Astrocyte (in vitro differentiated cells and primary cell): ENCODE results near the gene ARHGDIA. TPM values are rescaled to one million over a fixed set of nuclear protein-coding genes. Genes with fewer than 3 reads are reported as not detected.

Experiments used
- DNase-seq: peaks from one replicate; pipeline ENCODE4 v3.0.0-alpha.2; 2010; ENCODE audit warnings: low read depth
- FAIRE-seq: peaks from 2 replicates; lab custom pipeline; 2011; peaks lifted over from hg19 to GRCh38; lab: Jason Lieb, UNC
- H2AFZ ChIP-seq: 2 replicates; pipeline ENCODE4 v1.6.0; 2012; ENCODE audit warnings: low read depth, low read length, inconsistent platforms
- H3K27ac ChIP-seq: 2 replicates; pipeline ENCODE4 v1.5.1; 2011; ENCODE audit warnings: low read depth, low read length, inconsistent platforms
- H3K27me3 ChIP-seq: 2 replicates; pipeline ENCODE4 v1.6.0; 2011; ENCODE audit warnings: low read length, inconsistent platforms; ENCODE audit not compliant: insufficient read depth
- H3K36me3 ChIP-seq: 2 replicates; pipeline ENCODE4 v1.5.1; 2011; ENCODE audit warnings: low read length, inconsistent platforms; ENCODE audit not compliant: insufficient read depth
- H3K4me1 ChIP-seq: 2 replicates; pipeline ENCODE4 v1.5.1; 2011; ENCODE audit warnings: low read length, inconsistent platforms; ENCODE audit not compliant: insufficient read depth
- H3K4me2 ChIP-seq: 2 replicates; pipeline ENCODE4 v1.6.0; 2012; ENCODE audit warnings: low read length, inconsistent platforms
- H3K4me3 ChIP-seq: 2 replicates; pipeline ENCODE4 v1.5.1; 2011; ENCODE audit warnings: low read depth, mild to moderate bottlenecking, low read length, inconsistent platforms; ENCODE audit not compliant: insufficient read depth
- H3K79me2 ChIP-seq: 2 replicates; pipeline ENCODE4 v1.6.0; 2012; ENCODE audit warnings: mild to moderate bottlenecking, low read length, inconsistent platforms; ENCODE audit not compliant: insufficient read depth
- H3K9ac ChIP-seq: 2 replicates; pipeline ENCODE4 v1.6.0; 2012; ENCODE audit warnings: mild to moderate bottlenecking, low read length, inconsistent platforms
- H3K9me3 ChIP-seq: 2 replicates; pipeline ENCODE4 v1.5.1; 2012; ENCODE audit warnings: low read depth, mild to moderate bottlenecking, low read length, inconsistent platforms; ENCODE audit not compliant: insufficient read depth
- H4K20me1 ChIP-seq: 2 replicates; pipeline ENCODE4 v1.6.0; 2012; ENCODE audit warnings: low read length, inconsistent platforms; ENCODE audit not compliant: insufficient read depth
- H3K27ac Mint-ChIP-seq: one replicate; pipeline ENCODE4 v1.8.0; 2021; ENCODE audit warnings: mild to moderate bottlenecking, mixed read lengths; ENCODE audit not compliant: unreplicated experiment
- H3K27me3 Mint-ChIP-seq: one replicate; pipeline ENCODE4 v1.8.0; 2021; ENCODE audit warnings: low read depth, mixed read lengths; ENCODE audit not compliant: unreplicated experiment
- H3K36me3 Mint-ChIP-seq: one replicate; pipeline ENCODE4 v1.8.0; 2021; ENCODE audit warnings: low read depth, mixed read lengths; ENCODE audit not compliant: unreplicated experiment
- H3K4me1 Mint-ChIP-seq: one replicate; pipeline ENCODE4 v1.8.0; 2021; ENCODE audit warnings: low read depth, mixed read lengths; ENCODE audit not compliant: unreplicated experiment
- H3K4me3 Mint-ChIP-seq: one replicate; pipeline ENCODE4 v1.8.0; 2021; ENCODE audit warnings: mild to moderate bottlenecking, moderate library complexity, mixed read lengths; ENCODE audit not compliant: unreplicated experiment
- H3K9me3 Mint-ChIP-seq: one replicate; pipeline ENCODE4 v1.8.0; 2021; ENCODE audit warnings: mild to moderate bottlenecking, mixed read lengths; ENCODE audit not compliant: unreplicated experiment
- CTCF ChIP-seq: IDR thresholded peaks from 2 replicates; pipeline ENCODE4 v1.5.1; 2011; ENCODE audit warnings: low read depth, mild to moderate bottlenecking, inconsistent platforms, low read length, moderate library complexity; ENCODE audit not compliant: insufficient read depth
- EZH2 ChIP-seq: IDR thresholded peaks from 2 replicates; pipeline ENCODE4 v1.6.1; 2012; ENCODE audit warnings: mild to moderate bottlenecking, low read length, inconsistent platforms; ENCODE audit not compliant: insufficient read depth
- total RNA-seq: library from RNA; stranded (reverse); gene quantifications from 2 replicates; pipeline ENCODE4 v1.2.1, GENCODE V29; 2021

ARHGDIA gene
- total RNA-seq, 1 donor from 2014 or later: 352 TPM

GRCh38 chr17:81911277-81911961 lies 40.3 kb upstream of the ARHGDIA start, which contains the start of gene PCYT2:
PCYT2 (minus strand) TSS chr17:81911399; CDS start chr17:81911355, 44 bp downstream.
- H3K79me2 ChIP-seq: peaks cover 20% of the 10 kb centered on the region
- no peaks in the 10 kb centered on the region for H3K27me3 Mint-ChIP-seq
- H3K4me3 Mint-ChIP-seq: peak within 1 kb of the TSS; percentile 90
- H3K27ac ChIP-seq: no peak within 1 kb of the TSS
- no peaks in the 10 kb centered on the region for H3K27me3 ChIP-seq
- H3K4me3 ChIP-seq: peak within 1 kb of the TSS; percentile 61
- peaks cover 2% of the 10 kb centered on the region for H3K4me1 Mint-ChIP-seq
- H3K4me1 ChIP-seq: peaks cover 10% of the 10 kb centered on the region
- H3K36me3 ChIP-seq: peaks cover 6% of the 10 kb centered on the region
- TF ChIP-seq EZH2 (no peak), CTCF (no peak)
- peak within 1 kb of the TSS; percentile 72 for H3K9ac ChIP-seq
- peaks cover 12% of the 10 kb centered on the region for H3K36me3 Mint-ChIP-seq
- no peaks in the 10 kb centered on the region for H3K9me3 ChIP-seq
- FAIRE-seq: no peak
- peak within 1 kb of the TSS; percentile 88 for H3K4me2 ChIP-seq
- peak within 1 kb of the TSS; percentile 53 for H3K27ac Mint-ChIP-seq
- peak within 1 kb of the TSS; percentile 62 for H2AFZ ChIP-seq
- H3K9me3 Mint-ChIP-seq: peaks cover 1% of the 10 kb centered on the region
- peak; percentile 51 for DNase-seq
- peaks cover 61% of the 10 kb centered on the region for H4K20me1 ChIP-seq

- Histone ChIP-seq H3K4me3 (peak overlapping the region; percentile 61), H3K27ac (no peak overlapping the region), H2AFZ (peak overlapping the region; percentile 62), H3K4me1 (peaks cover 10% of the 10 kb centered on the region), H3K9ac (peak overlapping the region; percentile 72), H4K20me1 (peaks cover 58% of the 10 kb centered on the region), H3K36me3 (peaks cover 6% of the 10 kb centered on the region), H3K9me3 (no peaks in the 10 kb centered on the region), H3K4me2 (peak overlapping the region; percentile 88), H3K79me2 (peaks cover 15% of the 10 kb centered on the region), H3K27me3 (no peaks in the 10 kb centered on the region)
- no peak overlapping the region for H3K27ac Mint-ChIP-seq
- peaks cover 2% of the 10 kb centered on the region for H3K4me1 Mint-ChIP-seq
- peaks cover 1% of the 10 kb centered on the region for H3K9me3 Mint-ChIP-seq
- no peak for DNase-seq
- no peak for FAIRE-seq
- H3K27me3 Mint-ChIP-seq: no peaks in the 10 kb centered on the region
- peaks cover 12% of the 10 kb centered on the region for H3K36me3 Mint-ChIP-seq
- peak overlapping the region; percentile 90 for H3K4me3 Mint-ChIP-seq
- TF ChIP-seq CTCF (no peak), EZH2 (no peak)
Observed at GRCh38 chr17:81910840-81911276, 39.7 kb upstream of the ARHGDIA start.
